Calu3 (cell line): ENCODE data around the gene ZNF267. TPM values are rescaled to one million over a fixed set of nuclear protein-coding genes. Genes with fewer than 3 reads are reported as not detected.
A peak's percentile ranks its signal among the peaks of the same experiment; 100 is the strongest.
"Not testable (repeated sequence)": the region's sequence is repeated elsewhere in the genome, so short reads cannot be mapped to it uniquely, and the experiment has no call there.

ENCODE experiments used
- Bru-seq: library from RNA; stranded (reverse); fragments of 400-500 nt; gene quantifications from one replicate; lab custom pipeline; 2021; lab: Mats Ljungman, UMichigan
- BruChase-seq, 2 experiments: library from RNA; stranded (reverse); fragments of 400-500 nt; gene quantifications; one replicate each; lab custom pipeline; 2021; lab: Mats Ljungman, UMichigan
- BruUV-seq: library from RNA; stranded (reverse); fragments of 400-500 nt; replicated peaks from 2 replicates; lab custom pipeline; 2021; lab: Mats Ljungman, UMichigan
- CTCF ChIA-PET: fragments of 300-600 bp; sonication (Branson Sonifier 250); formaldehyde crosslinking; loops from one replicate; lab custom pipeline; 2022; ENCODE audit warnings: antibody characterized with exemption; lab: Charles Lee
- DNase-seq: peaks from one replicate; pipeline ENCODE4 v3.0.0; 2022
- H3K27ac Mint-ChIP-seq: one replicate; pipeline ENCODE4 v1.8.0; 2022; ENCODE audit warnings: mixed read lengths; ENCODE audit not compliant: unreplicated experiment
- H3K27me3 Mint-ChIP-seq: one replicate; pipeline ENCODE4 v1.8.0; 2022; ENCODE audit warnings: mixed read lengths; ENCODE audit not compliant: unreplicated experiment
- H3K36me3 Mint-ChIP-seq: one replicate; pipeline ENCODE4 v1.8.0; 2022; ENCODE audit warnings: mild to moderate bottlenecking, moderate library complexity, mixed read lengths; ENCODE audit not compliant: insufficient read depth, unreplicated experiment
- H3K4me1 Mint-ChIP-seq: one replicate; pipeline ENCODE4 v1.8.0; 2022; ENCODE audit warnings: mild to moderate bottlenecking, low read depth, mixed read lengths; ENCODE audit not compliant: unreplicated experiment
- H3K4me3 Mint-ChIP-seq: one replicate; pipeline ENCODE4 v1.8.0; 2022; ENCODE audit warnings: mild to moderate bottlenecking, low read depth, moderate library complexity, mixed read lengths; ENCODE audit not compliant: unreplicated experiment
- H3K9me3 Mint-ChIP-seq: one replicate; pipeline ENCODE4 v1.8.0; 2022; ENCODE audit warnings: low read depth, mixed read lengths; ENCODE audit not compliant: unreplicated experiment
- intact Hi-C: fragments of 100-400 bp; cut with micrococcal nuclease; formaldehyde crosslinking; loops from one replicate; pipeline ENCODE4 v1.10.0; 2022; ENCODE audit not compliant: unreplicated experiment
- long read RNA-seq: library from polyadenylated mRNA; stranded (forward); transcript quantifications from one replicate; pipeline ENCODE4 v2.0.0, GENCODE V29; 2022
- total RNA-seq: library from RNA; stranded (reverse); gene quantifications from 2 replicates; pipeline ENCODE4 v1.2.3, GENCODE V29; 2022
- TF ChIP-seq, protein P1 (sequence below): fragments of 200-600 bp; IDR thresholded peaks from one replicate; pipeline ENCODE4 v1.8.0; 2022; ENCODE audit warnings: antibody characterized with exemption; ENCODE audit not compliant: unreplicated experiment

The ZNF267 gene
- total RNA-seq (31.3 and 34.6 TPM in 2 replicates), Bru-seq, nascent RNA (percentile 97 among the genes with signal in this experiment), BruChase-seq, experiment 1, labeled RNA remaining after a 6-hour chase (percentile 62 among the genes with signal in this experiment), BruChase-seq, experiment 2, labeled RNA remaining after a 2-hour chase (percentile 70 among the genes with signal in this experiment)
- long read RNA-seq, full-length matches to known transcripts = 66 of 70 reads
- long read RNA-seq, partial matches to known transcripts = 0 of 70 reads
- long read RNA-seq, other reads (novel, unspliced or antisense) = 4 of 70 reads

- peaks cover 23% of the 10 kb centered on the region for H3K27me3 Mint-ChIP-seq
- H3K4me1 Mint-ChIP-seq = peaks cover 23% of the 10 kb centered on the region
- H3K4me3 Mint-ChIP-seq = peak within 1 kb of the TSS; percentile 74
- H3K27ac Mint-ChIP-seq = peak within 1 kb of the TSS; percentile 96
- intact Hi-C loops = no loop called here
- no TSS peak for BruUV-seq
- DNase-seq = peak; percentile 94
- CTCF ChIA-PET = interaction anchor here (0.6 to 1.2 kb wide), 7 partner anchors 8 to 888 kb away, joined by 3 to 6 read pairs (median 3); partner anchors contain the start of gene ARMC5
- H3K36me3 Mint-ChIP-seq = peaks cover 61% of the 10 kb centered on the region
- TF ChIP-seq, protein P1, sequence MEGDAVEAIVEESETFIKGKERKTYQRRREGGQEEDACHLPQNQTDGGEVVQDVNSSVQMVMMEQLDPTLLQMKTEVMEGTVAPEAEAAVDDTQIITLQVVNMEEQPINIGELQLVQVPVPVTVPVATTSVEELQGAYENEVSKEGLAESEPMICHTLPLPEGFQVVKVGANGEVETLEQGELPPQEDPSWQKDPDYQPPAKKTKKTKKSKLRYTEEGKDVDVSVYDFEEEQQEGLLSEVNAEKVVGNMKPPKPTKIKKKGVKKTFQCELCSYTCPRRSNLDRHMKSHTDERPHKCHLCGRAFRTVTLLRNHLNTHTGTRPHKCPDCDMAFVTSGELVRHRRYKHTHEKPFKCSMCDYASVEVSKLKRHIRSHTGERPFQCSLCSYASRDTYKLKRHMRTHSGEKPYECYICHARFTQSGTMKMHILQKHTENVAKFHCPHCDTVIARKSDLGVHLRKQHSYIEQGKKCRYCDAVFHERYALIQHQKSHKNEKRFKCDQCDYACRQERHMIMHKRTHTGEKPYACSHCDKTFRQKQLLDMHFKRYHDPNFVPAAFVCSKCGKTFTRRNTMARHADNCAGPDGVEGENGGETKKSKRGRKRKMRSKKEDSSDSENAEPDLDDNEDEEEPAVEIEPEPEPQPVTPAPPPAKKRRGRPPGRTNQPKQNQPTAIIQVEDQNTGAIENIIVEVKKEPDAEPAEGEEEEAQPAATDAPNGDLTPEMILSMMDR = no peak
- H3K9me3 Mint-ChIP-seq = peaks cover 3% of the 10 kb centered on the region
Observed at GRCh38 chr16:31873556-31874365, at the start of gene ZNF267. ZNF267 (plus strand) TSS chr16:31873807; CDS start chr16:31873967, 160 bp downstream.

DNA sequence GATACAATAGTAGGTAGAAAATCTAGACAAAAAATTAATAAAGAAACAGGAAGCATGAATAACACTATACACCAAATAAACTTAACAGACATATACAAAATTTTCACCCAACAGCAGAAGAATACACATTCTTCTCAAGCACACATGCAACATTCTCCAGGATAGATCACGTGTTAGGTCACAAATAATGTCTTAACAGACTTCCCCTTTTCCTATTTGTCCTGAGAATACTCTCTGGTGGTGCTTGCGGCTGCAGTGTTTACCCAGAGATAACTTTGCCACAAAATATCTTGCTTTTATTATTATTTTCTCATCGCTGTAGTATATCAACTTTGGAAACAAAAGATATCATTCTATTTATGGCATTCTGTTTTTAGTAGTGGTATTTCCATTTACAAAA is 40.6 kb upstream of the ZNF267 start:
- BruUV-seq = no TSS peak
- no peaks in the 10 kb centered on the region for H3K27me3 Mint-ChIP-seq
- CTCF ChIA-PET = no interaction called here
- no peak for DNase-seq
- no peak overlapping the region for H3K4me3 Mint-ChIP-seq
- TF ChIP-seq, protein P1 = no peak
- peaks cover 10% of the 10 kb centered on the region for H3K9me3 Mint-ChIP-seq
- H3K36me3 Mint-ChIP-seq = no peaks in the 10 kb centered on the region
- H3K27ac Mint-ChIP-seq = no peak overlapping the region
- H3K4me1 Mint-ChIP-seq = no peaks in the 10 kb centered on the region
- intact Hi-C loops = no loop called here

DNA sequence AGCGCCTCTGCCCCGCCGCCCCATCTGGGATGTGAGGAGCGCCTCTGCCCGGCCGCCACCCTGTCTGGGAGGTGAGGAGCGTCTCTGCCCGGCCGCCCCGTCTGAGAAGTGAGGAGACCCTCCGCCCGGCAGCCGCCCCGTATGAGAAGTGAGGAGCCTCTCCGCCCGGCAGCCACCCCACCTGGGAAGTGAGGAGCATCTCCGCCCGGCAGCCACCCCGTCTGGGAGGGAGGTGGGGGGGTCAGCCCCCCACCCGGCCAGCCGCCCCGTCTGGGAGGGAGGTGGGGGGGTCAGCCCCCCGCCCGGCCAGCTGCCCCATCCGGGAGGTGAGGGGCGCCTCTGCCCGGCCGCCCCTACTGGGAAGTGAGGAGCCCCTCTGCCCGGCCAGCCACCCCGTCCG is 37.2 kb upstream of the ZNF267 start:
- intact Hi-C loops, H3K36me3 Mint-ChIP-seq, CTCF ChIA-PET, DNase-seq, H3K27me3 Mint-ChIP-seq, H3K4me3 Mint-ChIP-seq, H3K27ac Mint-ChIP-seq, H3K4me1 Mint-ChIP-seq, BruUV-seq: not testable (repeated sequence)
- peaks cover 13% of the 10 kb centered on the region for H3K9me3 Mint-ChIP-seq

DNA sequence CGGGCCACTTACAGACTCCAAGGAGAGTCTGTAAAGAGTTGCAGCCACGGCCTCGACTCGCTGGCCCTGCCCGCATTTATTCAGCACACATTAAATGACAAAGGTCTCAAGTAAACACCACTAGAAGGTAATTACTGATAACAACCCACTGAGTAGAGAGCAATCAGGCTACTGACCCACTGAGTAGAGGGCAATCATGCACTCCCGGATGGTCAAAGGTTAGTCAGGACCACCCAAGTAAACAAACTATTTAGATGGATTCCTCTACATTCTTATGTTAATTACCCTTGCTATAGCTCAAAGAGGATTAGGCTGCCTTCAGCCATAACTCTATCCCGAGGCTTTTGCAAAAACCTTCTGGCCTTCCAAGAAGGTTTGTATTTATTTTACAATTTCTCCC is 30.7 kb upstream of the ZNF267 start:
- Mint-ChIP-seq H3K4me1 (no peaks in the 10 kb centered on the region), H3K9me3 (peaks cover 16% of the 10 kb centered on the region), H3K4me3 (no peak overlapping the region), H3K36me3 (no peaks in the 10 kb centered on the region), H3K27ac (no peak overlapping the region), H3K27me3 (no peaks in the 10 kb centered on the region)
- intact Hi-C loops = no loop called here
- CTCF ChIA-PET = no interaction called here
- no TSS peak for BruUV-seq
- TF ChIP-seq, protein P1 = no peak
- no peak for DNase-seq

DNA sequence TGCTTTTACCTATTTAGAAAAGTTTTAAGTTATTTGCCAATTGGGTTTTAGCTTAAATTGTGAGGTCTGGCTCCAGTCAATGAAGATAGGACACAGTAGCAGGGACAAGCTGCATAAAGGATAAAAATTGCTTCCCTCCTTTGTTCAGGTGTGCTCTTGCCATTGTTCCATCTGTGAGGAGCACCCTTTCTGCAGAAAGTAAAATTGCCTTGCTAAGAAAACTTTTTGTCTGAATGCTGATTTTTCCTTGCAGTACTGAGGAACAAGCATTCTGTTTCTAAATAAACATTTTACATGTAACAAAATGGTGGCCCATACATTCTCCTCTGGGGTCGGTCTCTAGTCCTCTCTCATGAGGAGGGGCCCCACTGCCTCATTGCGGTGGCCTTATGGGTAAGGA is 25.0 kb upstream of the ZNF267 start:
- H3K27ac Mint-ChIP-seq, H3K27me3 Mint-ChIP-seq, DNase-seq, BruUV-seq, CTCF ChIA-PET, H3K4me3 Mint-ChIP-seq, H3K4me1 Mint-ChIP-seq, intact Hi-C loops, H3K36me3 Mint-ChIP-seq: not testable (repeated sequence)
- H3K9me3 Mint-ChIP-seq = peaks cover 16% of the 10 kb centered on the region
